ENCODE data around the gene MKNK2. TPM values are rescaled to one million over a fixed set of nuclear protein-coding genes. Genes with fewer than 3 reads are reported as not detected.

The MKNK2 gene
- total and polyA plus RNA-seq, 2 of the 13 experiments (the other 11 are each of a cell fraction or from before 2014, with no cell fraction given): 44.9 to 112 TPM

- TF ChIP-seq ZNF343 (CRISPR knock-in tag; IDR thresholded peaks at IDR 0.05): no peak
- TF ChIP-seq, protein P1, sequence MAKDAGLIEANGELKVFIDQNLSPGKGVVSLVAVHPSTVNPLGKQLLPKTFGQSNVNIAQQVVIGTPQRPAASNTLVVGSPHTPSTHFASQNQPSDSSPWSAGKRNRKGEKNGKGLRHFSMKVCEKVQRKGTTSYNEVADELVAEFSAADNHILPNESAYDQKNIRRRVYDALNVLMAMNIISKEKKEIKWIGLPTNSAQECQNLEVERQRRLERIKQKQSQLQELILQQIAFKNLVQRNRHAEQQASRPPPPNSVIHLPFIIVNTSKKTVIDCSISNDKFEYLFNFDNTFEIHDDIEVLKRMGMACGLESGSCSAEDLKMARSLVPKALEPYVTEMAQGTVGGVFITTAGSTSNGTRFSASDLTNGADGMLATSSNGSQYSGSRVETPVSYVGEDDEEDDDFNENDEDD (CRISPR knock-in tag; IDR thresholded peaks at IDR 0.05; ENCODE audit: borderline replicate concordance): peak; percentile 61; the same call in 1 of the 2 replicates
- TF ChIP-seq SNAPC2 (CRISPR knock-in tag; IDR thresholded peaks at IDR 0.05): peak; percentile 8; the same call in 1 of the 2 replicates
- peak; percentile 53; the same call in 1 of the 2 replicates for TF ChIP-seq ZNF724P (CRISPR knock-in tag; IDR thresholded peaks at IDR 0.05; ENCODE audit: borderline replicate concordance)
- no peak for TF ChIP-seq NAIF1 (CRISPR knock-in tag; IDR thresholded peaks at IDR 0.05; ENCODE audit: borderline replicate concordance)
- TF ChIP-seq ZSCAN31 (CRISPR knock-in tag; IDR thresholded peaks at IDR 0.05; ENCODE audit: low read depth): peak; percentile 48; the same call in 1 of the 2 replicates
- TF ChIP-seq RFXANK (CRISPR knock-in tag; IDR thresholded peaks at IDR 0.05): no peak
- TF ChIP-seq, protein P2, sequence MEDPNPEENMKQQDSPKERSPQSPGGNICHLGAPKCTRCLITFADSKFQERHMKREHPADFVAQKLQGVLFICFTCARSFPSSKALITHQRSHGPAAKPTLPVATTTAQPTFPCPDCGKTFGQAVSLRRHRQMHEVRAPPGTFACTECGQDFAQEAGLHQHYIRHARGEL (CRISPR knock-in tag; IDR thresholded peaks at IDR 0.05): 0 out of 2 replicates have a peak, but pooled peaks have one; percentile 33
- TF ChIP-seq, protein P3, sequence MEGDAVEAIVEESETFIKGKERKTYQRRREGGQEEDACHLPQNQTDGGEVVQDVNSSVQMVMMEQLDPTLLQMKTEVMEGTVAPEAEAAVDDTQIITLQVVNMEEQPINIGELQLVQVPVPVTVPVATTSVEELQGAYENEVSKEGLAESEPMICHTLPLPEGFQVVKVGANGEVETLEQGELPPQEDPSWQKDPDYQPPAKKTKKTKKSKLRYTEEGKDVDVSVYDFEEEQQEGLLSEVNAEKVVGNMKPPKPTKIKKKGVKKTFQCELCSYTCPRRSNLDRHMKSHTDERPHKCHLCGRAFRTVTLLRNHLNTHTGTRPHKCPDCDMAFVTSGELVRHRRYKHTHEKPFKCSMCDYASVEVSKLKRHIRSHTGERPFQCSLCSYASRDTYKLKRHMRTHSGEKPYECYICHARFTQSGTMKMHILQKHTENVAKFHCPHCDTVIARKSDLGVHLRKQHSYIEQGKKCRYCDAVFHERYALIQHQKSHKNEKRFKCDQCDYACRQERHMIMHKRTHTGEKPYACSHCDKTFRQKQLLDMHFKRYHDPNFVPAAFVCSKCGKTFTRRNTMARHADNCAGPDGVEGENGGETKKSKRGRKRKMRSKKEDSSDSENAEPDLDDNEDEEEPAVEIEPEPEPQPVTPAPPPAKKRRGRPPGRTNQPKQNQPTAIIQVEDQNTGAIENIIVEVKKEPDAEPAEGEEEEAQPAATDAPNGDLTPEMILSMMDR (CRISPR knock-in tag; IDR thresholded peaks at IDR 0.05): peak; percentile 11; the same call in 1 of the 2 replicates
- no peak for TF ChIP-seq ZNF484 (CRISPR knock-in tag; IDR thresholded peaks at IDR 0.05; ENCODE audit: borderline replicate concordance, low read depth)
- peak; percentile 6; the same call in 1 of the 2 replicates for TF ChIP-seq ZNF329 (CRISPR knock-in tag; IDR thresholded peaks at IDR 0.05; ENCODE audit: low read depth)
- TF ChIP-seq IRF1 (CRISPR knock-in tag; IDR thresholded peaks at IDR 0.05; ENCODE audit: low read depth): no peak
- TF ChIP-seq NRL (CRISPR knock-in tag; IDR thresholded peaks at IDR 0.05; ENCODE audit: borderline replicate concordance): 0 out of 2 replicates have a peak, but pooled peaks have one; percentile 15
- peak; percentile 41; the same call in 1 of the 2 replicates for TF ChIP-seq ERF (CRISPR knock-in tag; IDR thresholded peaks at IDR 0.05)
- TF ChIP-seq POLR2A (IDR thresholded peaks at IDR 0.05; ENCODE audit: insufficient read depth in 1 of 2, low read depth in 2 of 2, low read length in 2 of 2): peak; percentile 44 to 75; a peak in 3 of 4 replicates
- TF ChIP-seq MTA1 (CRISPR knock-in tag; IDR thresholded peaks at IDR 0.05; ENCODE audit: borderline replicate concordance): 0 out of 2 replicates have a peak, but pooled peaks have one; percentile 24
- TF ChIP-seq ZNF230 (CRISPR knock-in tag; IDR thresholded peaks at IDR 0.05): 0 out of 2 replicates have a peak, but pooled peaks have one; percentile 18
- 0 out of 2 replicates have a peak, but pooled peaks have one; percentile 46 for TF ChIP-seq ZNF570 (CRISPR knock-in tag; IDR thresholded peaks at IDR 0.05; ENCODE audit: borderline replicate concordance)
- no peak for TF ChIP-seq KAT7 (CRISPR knock-in tag; IDR thresholded peaks at IDR 0.05; ENCODE audit: borderline replicate concordance)
- TF ChIP-seq ZNF232 (CRISPR knock-in tag; IDR thresholded peaks at IDR 0.05; ENCODE audit: borderline replicate concordance): peak; percentile 33; the same call in 1 of the 2 replicates
- TF ChIP-seq MEIS1 (CRISPR knock-in tag; IDR thresholded peaks at IDR 0.05; ENCODE audit: borderline replicate concordance): 0 out of 2 replicates have a peak, but pooled peaks have one; percentile 11
- TF ChIP-seq MAZ (IDR thresholded peaks at IDR 0.05; ENCODE audit: borderline replicate concordance, low read depth, low read length): peak; percentile 73
- TF ChIP-seq MAZ (CRISPR knock-in tag; IDR thresholded peaks at IDR 0.05; ENCODE audit: low read depth): peak; percentile 28
- TF ChIP-seq TEAD2 (CRISPR knock-in tag; IDR thresholded peaks at IDR 0.05): no peak
- TF ChIP-seq, protein P4, sequence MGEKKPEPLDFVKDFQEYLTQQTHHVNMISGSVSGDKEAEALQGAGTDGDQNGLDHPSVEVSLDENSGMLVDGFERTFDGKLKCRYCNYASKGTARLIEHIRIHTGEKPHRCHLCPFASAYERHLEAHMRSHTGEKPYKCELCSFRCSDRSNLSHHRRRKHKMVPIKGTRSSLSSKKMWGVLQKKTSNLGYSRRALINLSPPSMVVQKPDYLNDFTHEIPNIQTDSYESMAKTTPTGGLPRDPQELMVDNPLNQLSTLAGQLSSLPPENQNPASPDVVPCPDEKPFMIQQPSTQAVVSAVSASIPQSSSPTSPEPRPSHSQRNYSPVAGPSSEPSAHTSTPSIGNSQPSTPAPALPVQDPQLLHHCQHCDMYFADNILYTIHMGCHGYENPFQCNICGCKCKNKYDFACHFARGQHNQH (CRISPR knock-in tag; IDR thresholded peaks at IDR 0.05): no peak
Measured at GRCh38 chr19:2060884-2061494, 9.9 kb upstream of the MKNK2 start (continued).

Measured in HepG2 (cell line).